ELF-1 (cell line): ENCODE data around the gene CRACR2A.

Experiments
- DNase-seq: peaks from one replicate; pipeline ENCODE4 v3.0.0-alpha.2; 2016; ENCODE audit warnings: low read depth, low spot score

CRACR2A gene

DNA sequence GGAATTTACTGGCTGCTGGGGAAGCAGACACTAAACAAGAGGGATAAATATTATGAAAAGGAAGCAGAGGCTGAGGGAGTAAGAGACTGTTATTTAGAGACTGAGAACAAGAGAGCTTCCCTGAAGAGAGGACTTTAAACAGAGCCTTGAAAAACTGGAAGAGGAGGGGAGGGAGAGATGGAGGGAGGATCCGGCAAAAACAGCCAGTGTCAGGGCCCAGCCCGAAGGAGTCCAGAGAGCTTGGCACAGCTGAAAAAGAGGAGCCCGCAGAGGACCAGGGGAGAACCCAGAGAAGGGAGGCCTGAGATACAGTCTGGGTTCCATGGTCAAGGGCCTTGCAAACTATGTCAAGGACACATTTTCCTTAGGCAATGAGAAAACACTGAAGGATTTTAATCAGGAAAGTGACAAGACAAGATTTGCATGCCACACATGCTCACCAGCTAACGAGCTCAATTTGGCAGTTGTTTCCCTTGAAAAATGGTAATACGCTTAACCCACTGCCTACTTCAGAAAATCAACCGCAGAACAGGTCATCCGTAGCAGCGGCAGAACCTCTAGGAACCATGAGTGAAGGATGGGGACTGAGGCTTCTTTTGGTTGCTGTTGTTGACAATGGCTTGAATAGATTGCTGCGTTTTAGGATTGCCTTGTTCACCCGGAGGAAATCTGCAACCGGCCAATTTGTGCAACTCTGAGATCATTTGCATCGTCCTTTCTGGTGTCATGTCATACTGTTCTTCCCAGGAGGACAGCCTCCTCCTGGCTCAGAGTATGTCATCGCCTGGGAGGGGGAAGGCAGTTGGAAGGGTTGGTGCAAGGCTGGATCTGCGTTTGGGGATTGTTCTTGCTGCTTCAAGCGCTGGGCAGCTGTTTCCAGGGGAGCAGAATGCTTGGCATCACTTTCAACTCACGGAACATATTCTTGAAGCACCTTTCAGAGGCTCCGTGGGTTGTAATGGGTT lies 153.7 kb downstream of the CRACR2A start:
- DNase-seq = no peak

DNA sequence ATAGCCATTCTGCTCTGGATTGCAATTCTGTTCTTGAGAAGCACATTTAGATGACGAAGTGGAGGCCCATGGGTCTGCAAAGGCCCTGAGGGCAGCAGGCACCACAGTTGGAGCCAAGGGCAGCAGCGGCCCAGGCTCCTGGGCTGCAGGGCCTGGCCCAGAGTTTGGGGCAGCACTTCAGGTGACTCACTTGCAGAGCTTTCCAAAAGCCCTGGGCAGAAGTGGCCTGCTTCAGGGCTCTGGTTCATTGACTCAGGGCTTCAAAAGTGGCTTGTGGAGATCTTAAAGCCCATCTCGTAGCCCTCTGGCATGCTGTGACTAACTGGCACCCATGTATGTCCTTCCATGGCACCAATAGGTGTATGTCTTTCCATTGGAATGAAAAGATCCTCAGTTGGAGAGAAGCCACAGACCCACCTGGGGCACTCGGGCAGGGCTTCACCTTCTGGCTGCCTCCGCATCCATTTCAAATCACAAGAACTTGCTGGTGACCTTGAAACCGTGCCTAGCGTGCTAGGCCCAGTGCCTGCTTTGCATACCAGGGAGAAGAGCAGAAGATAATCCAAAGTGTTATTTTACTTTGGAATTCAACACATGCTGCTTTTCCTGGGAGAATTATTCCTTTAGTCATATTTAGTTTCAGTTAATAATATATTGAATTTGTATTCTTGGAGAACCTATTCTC lies 155.2 kb downstream of the CRACR2A start:
- DNase-seq = no peak

DNA sequence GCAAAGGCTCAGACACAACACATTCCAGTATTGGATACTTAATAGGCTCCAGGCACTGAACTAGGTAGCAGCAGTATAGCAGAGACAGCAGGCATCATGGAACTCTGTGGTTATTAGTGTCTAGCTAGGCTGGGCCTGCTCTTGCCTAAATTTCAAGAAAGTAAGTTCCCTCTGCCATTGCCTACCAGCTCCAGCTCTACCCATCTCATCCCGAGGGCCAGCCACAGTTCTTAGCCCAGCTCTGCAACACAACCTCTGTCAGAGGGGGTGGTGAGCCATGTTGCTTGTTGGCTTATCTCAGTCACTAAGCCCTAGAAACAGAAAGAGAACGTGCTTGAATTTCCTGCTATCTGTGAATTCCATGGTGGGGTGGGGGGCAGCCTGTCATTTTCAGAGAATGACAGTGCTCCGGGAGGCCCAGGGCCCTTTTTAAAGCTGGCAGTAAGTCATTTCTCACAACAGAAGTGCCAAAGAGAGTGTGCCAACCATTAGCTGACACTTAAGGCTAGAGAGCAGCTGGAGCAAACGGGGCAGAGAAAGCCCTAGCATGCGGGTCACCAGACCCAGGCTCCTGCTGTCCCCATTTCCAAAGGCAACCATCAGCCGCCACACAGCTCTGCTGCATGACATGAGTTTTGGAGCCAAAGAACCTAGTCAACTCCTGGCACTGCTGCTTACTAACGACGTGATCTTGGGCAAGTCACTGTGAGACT lies 156.1 kb downstream of the CRACR2A start:
- DNase-seq = no peak

DNA sequence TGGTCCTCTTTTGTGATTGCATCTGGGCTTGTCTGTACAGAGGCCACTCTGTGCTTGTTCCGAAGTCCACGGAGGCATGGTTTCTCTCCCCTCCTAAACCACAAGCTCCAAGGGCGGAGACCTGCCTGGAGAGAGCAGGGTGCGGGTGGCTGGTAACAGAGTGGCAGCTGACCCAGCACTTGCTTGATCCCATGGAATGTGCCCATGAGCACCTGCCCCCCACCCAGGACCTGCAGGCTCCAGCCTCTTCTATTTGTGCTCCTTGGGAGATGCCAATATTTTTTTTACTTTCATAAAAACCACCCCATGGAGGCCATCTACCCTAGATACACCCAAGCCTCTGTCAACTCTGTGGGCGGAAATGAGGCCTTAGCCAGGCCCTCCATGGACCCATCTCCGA lies 157.2 kb downstream of the CRACR2A start:
- no peak for DNase-seq

DNA sequence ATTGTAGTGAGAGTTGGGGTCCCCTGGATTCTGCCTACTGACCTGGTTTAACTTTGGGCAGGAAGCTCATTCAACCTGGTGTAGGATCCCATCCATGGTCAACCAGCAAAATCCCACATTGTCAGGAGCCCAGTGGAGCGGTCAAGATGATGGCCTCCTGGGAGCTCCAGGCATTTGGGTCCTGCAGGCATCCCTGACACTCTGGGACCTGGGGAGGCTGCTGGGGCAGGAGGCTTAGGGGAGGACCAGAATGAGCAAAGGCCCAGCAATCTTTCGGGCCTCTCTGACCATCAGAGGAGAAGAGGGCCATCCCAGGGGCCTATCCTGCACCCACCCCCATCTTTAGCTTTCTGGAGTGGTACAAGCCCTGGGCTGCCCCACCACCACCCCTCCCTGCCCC lies 157.9 kb downstream of the CRACR2A start:
- DNase-seq = no peak

DNA sequence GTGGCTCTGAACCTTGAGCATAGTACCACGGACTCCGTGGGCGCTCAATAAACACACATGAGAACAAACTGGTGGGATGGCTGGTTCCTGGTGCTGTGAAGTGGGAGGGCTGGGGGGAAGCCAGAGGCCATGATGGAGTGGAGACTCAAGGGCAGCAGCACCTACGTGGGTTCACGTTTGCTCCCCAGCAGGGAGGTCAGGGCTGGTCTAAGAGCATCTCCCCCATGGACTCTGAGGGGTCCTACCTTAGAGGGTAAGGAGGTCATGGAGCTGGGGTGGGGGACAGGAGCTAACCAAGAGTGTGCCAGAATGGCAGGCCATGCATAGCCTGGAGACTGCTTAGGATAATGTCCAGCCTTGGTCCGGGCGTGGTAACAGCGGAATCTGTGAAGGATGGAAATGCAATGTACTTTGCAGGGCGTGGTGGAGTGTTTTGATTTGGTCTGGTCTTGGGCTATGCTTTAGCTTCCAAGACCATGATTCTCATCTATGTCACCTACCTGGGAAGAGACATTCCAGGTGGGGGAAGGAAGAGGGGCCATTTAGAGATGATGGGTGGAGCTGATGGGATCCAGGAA lies 158.9 kb downstream of the CRACR2A start:
- DNase-seq = no peak

DNA sequence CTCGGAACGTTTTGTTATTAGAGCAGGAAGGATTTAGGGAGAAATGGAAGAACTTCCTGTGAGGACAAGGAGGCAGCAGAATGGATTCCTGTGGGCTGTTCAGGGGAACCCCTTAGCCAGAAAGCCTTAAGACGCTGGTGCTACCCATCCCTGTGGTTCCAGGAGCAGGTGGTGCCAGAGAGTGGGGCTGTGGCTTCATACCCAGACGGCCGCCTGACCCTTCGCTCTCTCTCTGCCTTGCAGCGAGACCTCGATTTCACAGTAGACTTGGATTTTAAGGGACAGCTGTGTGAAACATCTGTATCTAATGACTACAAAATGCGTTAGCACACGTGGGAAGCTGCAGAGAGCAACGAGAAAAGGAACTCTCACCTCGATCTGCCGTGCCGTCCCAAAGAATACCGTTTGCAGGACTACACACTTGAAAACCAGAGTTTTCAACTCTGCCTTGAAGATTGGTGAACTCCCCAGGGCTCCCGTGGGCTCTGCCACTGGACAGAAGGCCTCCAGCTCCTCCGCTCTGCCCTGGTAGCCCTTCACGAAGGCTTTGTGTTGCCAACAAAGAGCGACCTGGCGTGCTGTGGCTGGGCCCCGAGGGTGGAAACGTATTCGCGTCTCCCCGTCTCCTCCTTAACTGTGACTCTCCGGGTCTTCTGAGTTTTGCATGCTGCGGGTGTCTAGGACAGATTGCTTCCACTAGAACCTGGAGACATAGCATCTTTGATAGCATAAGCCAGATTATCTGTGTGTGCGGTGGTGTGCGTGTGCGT lies 159.9 kb downstream of the CRACR2A start:
- no peak for DNase-seq

DNA sequence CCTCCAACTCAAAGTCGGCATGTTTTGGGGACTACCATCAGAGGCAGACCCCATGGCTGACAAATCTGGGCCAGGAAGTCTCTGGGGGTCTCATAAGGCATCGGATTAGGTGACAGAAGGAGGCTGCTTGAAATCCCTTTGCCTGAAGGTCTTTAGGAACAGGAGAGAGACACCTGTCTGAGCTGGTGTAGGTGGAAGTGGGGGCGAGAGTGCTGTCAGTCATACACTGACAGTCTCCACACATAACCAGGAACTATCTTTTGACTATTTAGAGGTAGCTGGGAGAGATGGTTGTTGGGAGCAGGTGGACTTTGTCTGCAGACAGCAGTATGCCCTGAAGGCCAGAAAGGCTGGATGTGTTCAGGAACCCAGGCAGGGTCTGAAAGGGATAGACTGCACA lies 163.2 kb downstream of the CRACR2A start:
- no peak for DNase-seq

DNA sequence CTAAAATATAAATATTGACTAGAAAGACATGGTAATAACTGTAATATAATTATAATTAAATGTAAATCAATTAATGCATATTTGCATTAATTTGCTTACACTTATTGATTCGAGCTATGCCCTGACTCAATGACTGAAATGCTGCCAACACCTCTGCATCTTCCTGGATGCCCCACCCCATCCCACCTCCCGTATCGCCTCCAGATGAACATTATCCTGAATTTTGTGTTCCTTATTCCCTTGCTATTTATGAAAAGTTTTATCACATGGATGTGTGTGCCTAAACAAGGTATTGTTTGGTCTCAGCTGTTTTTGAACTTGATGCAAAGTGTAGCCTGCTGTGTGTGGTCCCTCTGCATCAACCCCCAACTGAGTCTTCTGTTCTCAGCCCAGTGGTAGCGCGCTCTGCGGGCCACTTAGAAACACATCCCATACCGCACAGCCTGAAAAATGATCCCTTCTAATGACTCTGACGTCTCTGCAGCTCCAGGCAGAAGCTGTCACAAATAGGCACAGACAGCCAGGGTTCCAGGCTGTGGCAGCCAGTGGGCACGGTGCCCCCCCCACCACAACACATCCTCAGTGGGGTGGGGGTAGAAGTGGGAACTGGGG lies 165.4 kb downstream of the CRACR2A start:
- DNase-seq = no peak

DNA sequence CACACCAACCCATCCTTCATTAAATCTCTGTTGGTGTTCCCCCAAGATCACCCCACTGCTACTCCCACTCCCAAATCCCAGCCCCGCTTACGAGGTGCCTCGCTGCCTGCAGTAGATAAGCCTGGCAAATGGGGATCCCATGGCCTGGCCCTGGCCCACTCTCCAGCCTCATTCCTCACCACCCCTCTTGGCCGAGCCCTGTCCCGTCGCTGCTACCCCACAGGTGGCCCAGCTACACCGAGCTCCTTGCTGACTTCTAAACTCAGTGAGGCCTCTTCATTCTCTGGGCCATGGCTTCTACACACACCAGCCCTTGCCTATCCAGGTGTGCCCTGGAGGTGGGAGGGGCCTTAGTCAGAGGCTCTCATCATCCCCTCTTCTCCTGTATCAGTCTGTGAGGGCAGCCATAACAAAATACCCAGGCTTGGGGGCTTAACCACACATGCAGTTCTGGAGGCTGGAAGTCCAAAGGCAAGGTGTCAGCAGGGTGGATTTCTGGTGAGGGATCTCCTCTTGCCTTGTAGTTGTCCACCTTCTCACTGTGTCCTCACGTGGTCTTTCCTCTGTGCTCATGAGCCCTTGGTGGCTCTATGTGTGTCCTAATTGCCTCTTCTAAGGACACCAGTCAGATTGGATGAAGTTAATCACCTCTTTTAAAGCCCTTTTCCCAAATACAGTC lies 169.1 kb downstream of the CRACR2A start:
- no peak for DNase-seq

DNA sequence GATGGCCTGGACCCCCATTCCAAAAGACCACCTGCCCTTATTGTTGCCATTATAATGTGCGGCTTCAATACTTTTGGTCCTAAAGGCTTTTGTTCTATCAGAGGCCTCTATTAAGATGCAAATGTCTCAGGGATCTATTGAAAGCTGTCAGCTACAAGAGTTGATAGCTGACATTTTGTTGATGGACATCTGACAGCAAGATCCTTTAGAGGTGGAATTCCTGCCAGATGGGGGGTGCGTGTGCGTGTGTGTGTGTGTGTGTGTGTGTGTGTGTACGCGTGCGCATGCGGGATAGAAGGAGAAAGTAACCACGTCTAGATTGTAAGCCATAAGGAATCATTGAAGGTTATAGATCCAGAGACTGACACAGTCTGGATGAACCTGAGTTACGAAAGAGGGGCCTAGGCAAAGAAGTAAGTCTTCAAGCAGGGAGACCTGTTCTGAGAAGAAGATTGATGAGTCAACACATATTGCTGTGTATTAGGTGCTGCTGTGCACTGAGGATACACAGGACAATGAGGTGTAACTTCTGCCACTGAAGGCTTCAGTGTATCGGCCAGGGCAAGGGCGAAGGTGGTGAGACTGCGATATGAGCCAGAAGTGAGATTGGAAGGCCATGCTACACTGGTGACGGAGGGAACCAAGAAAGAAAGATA lies 172.7 kb downstream of the CRACR2A start:
- DNase-seq = no peak

DNA sequence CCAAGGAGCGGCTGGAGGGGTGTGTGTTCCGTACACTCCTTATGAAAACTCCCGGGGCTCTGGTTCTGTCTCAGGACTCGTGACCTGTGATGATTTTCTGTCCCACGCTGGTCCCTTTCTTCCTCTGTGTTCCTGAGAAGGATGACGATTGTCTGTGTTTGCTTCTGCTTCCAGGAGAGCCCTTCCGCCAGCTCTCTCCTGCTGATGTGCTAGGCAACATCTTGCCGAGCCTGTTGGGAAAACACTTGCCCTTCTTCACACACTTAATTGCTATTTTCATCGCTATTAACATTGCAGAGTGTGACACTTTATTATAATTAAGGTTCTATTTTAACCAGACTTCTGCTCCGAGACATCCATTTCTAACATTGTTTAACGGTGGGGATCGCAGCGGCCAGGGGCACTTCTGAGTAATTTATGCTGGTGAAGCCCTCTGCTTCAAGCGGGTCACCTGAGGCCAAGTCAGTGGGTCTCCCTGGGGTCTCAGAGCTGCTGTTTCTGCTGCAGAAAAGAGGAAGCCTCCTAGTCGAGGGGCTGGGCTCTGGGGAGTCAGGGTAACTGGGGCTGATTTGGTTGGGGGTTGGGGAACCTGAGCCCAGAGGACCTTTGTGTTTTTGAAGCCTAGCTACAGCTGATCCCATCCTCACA lies 173.3 kb downstream of the CRACR2A start:
- DNase-seq = no peak

DNA sequence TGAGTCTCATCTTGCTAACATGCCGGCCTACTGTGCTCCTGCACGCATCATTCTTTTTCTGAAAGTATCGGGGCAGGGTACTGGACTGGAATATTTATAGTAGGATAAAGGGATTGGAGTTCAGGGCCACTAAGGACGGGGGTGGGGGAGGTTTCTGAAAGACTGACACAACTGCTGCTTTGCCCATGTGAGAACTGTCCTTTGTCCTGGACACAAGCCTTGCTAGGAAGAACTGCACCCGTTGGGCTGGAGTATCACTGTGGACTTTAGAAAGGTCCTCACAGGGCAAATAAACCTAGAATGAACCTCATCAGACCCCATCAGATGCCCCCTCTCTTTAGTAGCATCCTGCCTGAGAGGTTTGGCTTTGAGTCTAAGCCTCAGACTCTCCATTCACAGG lies 174.4 kb downstream of the CRACR2A start:
- no peak for DNase-seq

DNA sequence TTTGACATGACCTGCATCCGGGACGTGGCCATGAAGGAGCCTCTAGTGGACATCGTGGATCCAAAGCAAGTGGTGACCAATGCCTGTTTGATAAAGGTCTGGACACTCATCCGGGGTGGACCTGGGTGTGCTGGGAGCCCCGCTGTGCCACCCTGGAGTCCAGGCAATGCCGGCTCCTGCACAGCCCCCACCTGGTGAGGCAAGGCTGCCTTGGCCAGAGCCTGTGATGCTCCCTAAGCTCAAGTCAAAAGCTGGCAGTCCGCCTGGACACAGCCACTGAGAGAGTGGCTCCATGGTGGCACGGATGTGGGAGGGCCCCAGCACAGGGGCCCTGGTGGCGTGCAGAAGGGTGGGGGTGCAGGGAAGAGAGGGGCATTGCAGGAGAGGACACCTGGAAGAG lies 176.0 kb downstream of the CRACR2A start:
- no peak for DNase-seq

DNA sequence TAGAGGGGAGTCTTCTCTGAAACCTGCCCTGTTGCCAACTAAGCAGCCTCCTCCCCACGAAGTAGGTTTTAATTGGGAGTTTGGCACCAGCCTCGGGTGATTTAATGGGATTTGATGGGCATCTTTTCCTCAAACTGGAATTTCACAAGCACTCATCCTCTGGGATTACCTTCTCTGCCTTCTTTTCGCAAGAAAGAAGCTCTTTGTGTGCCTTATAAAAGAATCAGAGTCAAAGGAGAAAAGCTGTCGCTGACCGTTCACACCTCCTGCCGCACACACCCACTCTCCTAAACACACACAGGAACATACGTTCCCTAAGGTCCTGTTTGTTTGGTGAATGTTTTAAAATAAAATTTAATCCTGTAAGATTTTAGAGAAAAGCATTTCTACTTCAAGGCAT lies 177.9 kb downstream of the CRACR2A start:
- no peak for DNase-seq

DNA sequence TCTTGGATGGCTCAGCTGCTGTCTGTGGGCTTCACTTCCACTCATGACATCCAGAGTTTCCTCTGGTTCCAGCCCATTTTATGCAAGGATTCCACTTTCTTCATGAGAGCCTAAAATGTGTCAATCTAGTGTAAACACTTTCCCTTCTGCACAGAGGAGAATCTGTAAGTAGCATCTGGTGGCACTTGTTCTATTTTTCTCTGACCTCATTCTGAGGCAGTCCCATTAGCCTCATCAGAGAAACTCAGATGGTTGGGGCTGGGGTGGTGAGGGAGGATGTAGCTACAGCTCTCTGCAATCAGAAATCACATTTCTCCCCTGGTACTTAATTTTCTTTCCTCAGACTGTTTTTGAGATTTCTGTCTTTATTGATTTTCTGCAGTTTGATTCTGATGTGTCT lies 180.3 kb downstream of the CRACR2A start:
- DNase-seq = no peak

DNA sequence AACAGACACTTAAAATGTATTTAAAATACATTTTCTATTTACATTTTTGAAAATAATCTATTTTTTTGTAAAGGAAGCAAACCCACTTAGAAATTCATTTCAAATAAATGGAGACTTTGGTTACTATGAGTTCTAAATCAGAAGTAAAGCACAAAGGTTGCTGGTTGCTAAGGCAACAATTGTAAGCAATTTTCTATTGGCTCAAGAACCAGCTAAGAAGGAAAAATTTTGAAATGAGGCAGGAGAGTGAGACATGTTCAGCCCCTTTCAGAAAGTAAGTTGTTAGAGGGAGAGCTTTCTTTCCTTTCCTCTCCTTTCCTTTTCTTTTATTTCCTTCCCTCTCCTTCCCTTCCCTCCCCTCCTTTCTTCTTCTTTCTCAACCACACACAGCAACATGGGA lies 181.2 kb downstream of the CRACR2A start:
- DNase-seq = no peak

DNA sequence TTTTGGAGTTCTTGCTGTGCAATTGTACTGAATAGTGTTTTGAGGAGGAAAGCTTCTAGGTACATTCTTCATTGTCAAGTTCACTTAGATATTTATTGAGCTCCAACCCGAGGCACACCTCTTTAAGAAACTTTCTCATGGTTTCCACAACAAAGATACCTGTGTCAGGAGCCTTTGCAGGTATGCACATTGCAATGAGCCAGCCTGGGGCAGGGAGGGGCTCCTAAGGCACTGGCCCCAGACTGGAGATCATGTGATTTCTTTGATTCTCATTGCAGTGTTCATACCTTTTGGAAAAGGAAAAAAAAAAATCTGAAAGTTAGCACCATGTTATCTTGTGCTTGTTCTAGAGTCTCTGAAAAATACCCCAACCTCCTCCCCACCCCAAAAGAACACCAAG lies 181.6 kb downstream of the CRACR2A start:
- no peak for DNase-seq

DNA sequence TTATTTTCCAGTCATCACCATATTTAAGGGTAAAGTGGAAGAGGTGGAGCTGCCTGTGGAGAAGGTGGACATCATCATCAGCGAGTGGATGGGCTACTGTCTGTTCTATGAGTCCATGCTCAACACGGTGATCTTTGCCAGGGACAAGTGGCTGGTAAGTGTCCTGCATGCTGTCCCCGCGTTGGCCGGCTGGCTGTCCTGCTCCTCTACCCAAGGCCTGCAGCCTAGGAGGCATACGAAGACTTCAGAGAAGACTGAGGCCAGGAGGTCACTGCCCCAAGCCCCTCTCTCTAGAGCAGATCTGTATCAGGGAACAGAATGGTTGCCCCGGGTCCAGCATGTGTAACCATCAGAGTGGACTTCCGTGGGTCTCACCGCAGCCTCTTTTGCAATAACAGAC lies 184.2 kb downstream of the CRACR2A start:
- no peak for DNase-seq
